MCF 10A (cell line): ENCODE data around the gene PLA2G4E. TPM values are rescaled to one million over a fixed set of nuclear protein-coding genes. Genes with fewer than 3 reads are reported as not detected.

Source experiments
- BruUV-seq: library from RNA; stranded (reverse); fragments of 400-500 nt; replicated peaks from 2 replicates; lab custom pipeline; 2021; lab: Mats Ljungman, UMichigan
- CTCF ChIA-PET: fragments of 300-600 bp; sonication (Branson Sonifier 250); formaldehyde crosslinking; extraction: SDS; loops from one replicate; lab custom pipeline; 2021; ENCODE audit warnings: antibody characterized with exemption, inconsistent platforms; lab: Yijun Ruan, JAX
- POLR2A ChIA-PET: fragments of 300-600, 350-650 bp; sonication (Branson Sonifier 250); formaldehyde crosslinking; extraction: SDS; loops from one replicate; lab custom pipeline; 2020; ENCODE audit warnings: antibody characterized with exemption, inconsistent platforms; lab: Yijun Ruan, JAX
- DNase-seq: peaks from one replicate; pipeline ENCODE4 v3.0.0-alpha.2; 2018; ENCODE audit not compliant: unreplicated experiment
- H3K27ac Mint-ChIP-seq: one replicate; pipeline ENCODE4 v1.8.0; 2022; ENCODE audit warnings: mild to moderate bottlenecking, low read depth, mixed read lengths; ENCODE audit not compliant: unreplicated experiment
- H3K27me3 Mint-ChIP-seq: one replicate; pipeline ENCODE4 v1.8.0; 2022; ENCODE audit warnings: mixed read lengths; ENCODE audit not compliant: insufficient read depth, unreplicated experiment
- H3K36me3 Mint-ChIP-seq: one replicate; pipeline ENCODE4 v1.8.0; 2022; ENCODE audit warnings: mild to moderate bottlenecking, moderate library complexity, mixed read lengths; ENCODE audit not compliant: insufficient read depth, unreplicated experiment
- H3K4me1 Mint-ChIP-seq: one replicate; pipeline ENCODE4 v1.8.0; 2022; ENCODE audit warnings: mixed read lengths; ENCODE audit not compliant: insufficient read depth, unreplicated experiment
- H3K4me3 Mint-ChIP-seq: one replicate; pipeline ENCODE4 v1.8.0; 2022; ENCODE audit warnings: mild to moderate bottlenecking, moderate library complexity, mixed read lengths; ENCODE audit not compliant: unreplicated experiment
- H3K9me3 Mint-ChIP-seq: one replicate; pipeline ENCODE4 v1.8.0; 2022; ENCODE audit warnings: mixed read lengths; ENCODE audit not compliant: unreplicated experiment
- CTCF ChIP-seq: fragments of 200-600 bp; IDR thresholded peaks from one replicate; pipeline ENCODE4 v1.8.0; 2022; ENCODE audit warnings: antibody characterized with exemption, mild to moderate bottlenecking; ENCODE audit not compliant: unreplicated experiment
- intact Hi-C: fragments of 100-400 bp; cut with micrococcal nuclease; formaldehyde crosslinking; loops from 2 replicates; pipeline ENCODE4 v1.14.1; 2022
- total RNA-seq: library from RNA; stranded (reverse); gene quantifications from 2 replicates; pipeline ENCODE4 v1.2.3, GENCODE V29; 2022

Gene PLA2G4E
- total RNA-seq, 1 experiment from 2014 or later = 0.12 TPM

- H3K36me3 Mint-ChIP-seq = peaks cover 6% of the 10 kb centered on the region
- no peak for TF ChIP-seq CTCF
- H3K27me3 Mint-ChIP-seq = no peaks in the 10 kb centered on the region
- H3K4me1 Mint-ChIP-seq = peaks cover 13% of the 10 kb centered on the region
- H3K9me3 Mint-ChIP-seq = no peaks in the 10 kb centered on the region
- ChIA-PET POLR2A (interaction anchor here (1.3 kb wide), 1 partner anchor 71 kb away, joined by 4 read pairs; no protein-coding TSS in a partner anchor), CTCF (interaction anchor here (0.6 to 15.6 kb wide), 16 partner anchors 9 to 1046 kb away, joined by 3 to 180 read pairs (median 4); no protein-coding TSS in a partner anchor)
- H3K27ac Mint-ChIP-seq = no peak overlapping the region
- H3K4me3 Mint-ChIP-seq = no peak overlapping the region
- intact Hi-C loops = no loop called here
- DNase-seq = no peak
- BruUV-seq = no TSS peak
Observed at GRCh38 chr15:42060797-42061196, 40.0 kb upstream of the PLA2G4E start.

- Mint-ChIP-seq H3K36me3 (peaks cover 6% of the 10 kb centered on the region), H3K4me1 (peaks cover 13% of the 10 kb centered on the region), H3K27ac (no peak overlapping the region), H3K9me3 (no peaks in the 10 kb centered on the region), H3K4me3 (no peak overlapping the region), H3K27me3 (no peaks in the 10 kb centered on the region)
- no peak for TF ChIP-seq CTCF
- no peak for DNase-seq
- BruUV-seq = no TSS peak
- ChIA-PET CTCF (interaction anchor here (0.6 to 15.6 kb wide), 16 partner anchors 10 to 1046 kb away, joined by 3 to 180 read pairs (median 4); no protein-coding TSS in a partner anchor), POLR2A (interaction anchor here (1.3 kb wide), 1 partner anchor 71 kb away, joined by 4 read pairs; no protein-coding TSS in a partner anchor)
- intact Hi-C loops = no loop called here
Observed at GRCh38 chr15:42060477-42060763, 39.6 kb upstream of the PLA2G4E start.

GRCh38 chr15:42059661-42060476 lies 39.0 kb upstream of the PLA2G4E start:
- ChIA-PET POLR2A (interaction anchor here (0.7 to 1.6 kb wide), 5 partner anchors 9 to 116 kb away, joined by 3 to 4 read pairs (median 3); partner anchors contain the start of gene EHD4), CTCF (interaction anchor here (0.6 to 15.6 kb wide), 19 partner anchors 10 to 523 kb away, joined by 3 to 180 read pairs (median 3); no protein-coding TSS in a partner anchor)
- Mint-ChIP-seq H3K4me1 (peaks cover 13% of the 10 kb centered on the region), H3K36me3 (peaks cover 6% of the 10 kb centered on the region), H3K9me3 (no peaks in the 10 kb centered on the region), H3K4me3 (no peak overlapping the region), H3K27me3 (no peaks in the 10 kb centered on the region), H3K27ac (no peak overlapping the region)
- DNase-seq = peak; percentile 57
- intact Hi-C loops = loop anchor here (1.0 to 5.0 kb wide), 2 partner anchors 71 to 88 kb away; partner anchors contain the start of gene EHD4
- no TSS peak for BruUV-seq
- TF ChIP-seq CTCF = peak; percentile 92

- Mint-ChIP-seq H3K27ac (no peak overlapping the region), H3K36me3 (peaks cover 6% of the 10 kb centered on the region), H3K9me3 (no peaks in the 10 kb centered on the region), H3K4me3 (no peak overlapping the region), H3K4me1 (peaks cover 13% of the 10 kb centered on the region), H3K27me3 (no peaks in the 10 kb centered on the region)
- POLR2A ChIA-PET = interaction anchor here (1.4 to 1.6 kb wide), 2 partner anchors 86 to 115 kb away, joined by 3 to 4 read pairs; partner anchors contain the start of gene EHD4
- CTCF ChIA-PET = interaction anchor here (1.1 to 9.3 kb wide), 8 partner anchors 10 to 96 kb away, joined by 3 to 159 read pairs (median 5); no protein-coding TSS in a partner anchor
- no peak for DNase-seq
- no peak for TF ChIP-seq CTCF
- intact Hi-C loops = loop anchor here (1.0 to 5.0 kb wide), 2 partner anchors 69 to 86 kb away; partner anchors contain the start of gene EHD4
- BruUV-seq = no TSS peak
Observed at GRCh38 chr15:42058791-42059190, 37.9 kb upstream of the PLA2G4E start.
